GM23338 (cell line): ENCODE data around the gene LPIN1. TPM values are rescaled to one million over a fixed set of nuclear protein-coding genes. Genes with fewer than 3 reads are reported as not detected.

ENCODE experiments used
- ATAC-seq: fragments of 200-7000 bp; cut with Tn5 transposase; 3 replicates; pipeline ENCODE4 v1.9.1; 2020
- DNase-seq: peaks from one replicate; pipeline ENCODE4 v3.0.0-alpha.2; 2015; ENCODE audit warnings: low spot score
- H2AFZ ChIP-seq: fragments of 200-600 bp; sonication (generic); 2 replicates; pipeline ENCODE4 v1.8.0; 2016; ENCODE audit warnings: antibody characterized with exemption, mild to moderate bottlenecking, moderate library complexity
- H3F3A ChIP-seq: fragments of 200-600 bp; sonication (generic); replicated peaks from 2 replicates; pipeline ENCODE4 v1.8.0; 2017; ENCODE audit warnings: antibody characterized with exemption, mixed run types, low read depth
- H3K27ac ChIP-seq: fragments of 200-600 bp; sonication (generic); 2 replicates; pipeline ENCODE4 v1.6.1; 2016; ENCODE audit warnings: low read depth
- H3K27me3 ChIP-seq: fragments of 200-600 bp; sonication (generic); 2 replicates; pipeline ENCODE4 v1.8.0; 2016; ENCODE audit warnings: mild to moderate bottlenecking, mixed run types, moderate library complexity; ENCODE audit not compliant: insufficient read depth
- H3K36me3 ChIP-seq: fragments of 200-600 bp; sonication (generic); 2 replicates; pipeline ENCODE4 v1.8.0; 2016; ENCODE audit warnings: mild to moderate bottlenecking; ENCODE audit not compliant: insufficient read depth
- H3K4me1 ChIP-seq: fragments of 200-600 bp; sonication (generic); 2 replicates; pipeline ENCODE4 v1.8.0; 2016; ENCODE audit warnings: mild to moderate bottlenecking, moderate library complexity; ENCODE audit not compliant: insufficient read depth
- H3K4me2 ChIP-seq: fragments of 200-600 bp; sonication (generic); 2 replicates; pipeline ENCODE4 v1.7.1; 2017; ENCODE audit warnings: mixed run types
- H3K4me3 ChIP-seq: fragments of 200-600 bp; sonication (generic); 2 replicates; pipeline ENCODE4 v1.6.1; 2016; ENCODE audit warnings: mixed run types
- H3K79me2 ChIP-seq: fragments of 200-600 bp; sonication (generic); replicated peaks from 2 replicates; pipeline ENCODE4 v1.8.0; 2017; ENCODE audit warnings: mild to moderate bottlenecking; ENCODE audit not compliant: insufficient read depth
- H3K9me2 ChIP-seq: fragments of 200-600 bp; sonication (generic); 2 replicates; pipeline ENCODE4 v1.8.0; 2017; ENCODE audit not compliant: insufficient read depth
- H4K20me1 ChIP-seq: fragments of 200-600 bp; sonication (generic); replicated peaks from 2 replicates; pipeline ENCODE4 v1.8.0; 2017; ENCODE audit warnings: mild to moderate bottlenecking; ENCODE audit not compliant: insufficient read depth
- H3K27ac Mint-ChIP-seq: 2 replicates; pipeline ENCODE4 v1.8.0; 2020; ENCODE audit warnings: inconsistent platforms, mild to moderate bottlenecking, moderate library complexity, mixed read lengths
- H3K27me3 Mint-ChIP-seq: 3 replicates; pipeline ENCODE4 v1.8.0; 2022; ENCODE audit warnings: low read depth, mild to moderate bottlenecking, moderate library complexity, mixed read lengths, inconsistent platforms; ENCODE audit not compliant: insufficient read depth, poor library complexity
- H3K36me3 Mint-ChIP-seq: 3 replicates; pipeline ENCODE4 v1.8.0; 2021; ENCODE audit warnings: low read depth, mild to moderate bottlenecking, inconsistent platforms, moderate library complexity, mixed read lengths
- H3K4me1 Mint-ChIP-seq: 3 replicates; pipeline ENCODE4 v1.8.0; 2020; ENCODE audit warnings: mild to moderate bottlenecking, inconsistent platforms, mixed read lengths
- H3K4me3 Mint-ChIP-seq: 3 replicates; pipeline ENCODE4 v1.8.0; 2021; ENCODE audit warnings: moderate library complexity, mild to moderate bottlenecking, inconsistent platforms, mixed read lengths
- H3K9me3 Mint-ChIP-seq: 3 replicates; pipeline ENCODE4 v1.8.0; 2020; ENCODE audit warnings: moderate library complexity, mild to moderate bottlenecking, inconsistent platforms, mixed read lengths
- CTCF ChIP-seq, 2 experiments: fragments of 200-600 bp in 1 of 2; sonication (generic) in 1 of 2; conservative IDR thresholded peaks; 2 replicates each; pipeline versions ENCODE4 v1.5.1 to v1.6.1; 2016 to 2017; ENCODE audit warnings: antibody characterized with exemption in 2 of 2, low read depth in 2 of 2, mild to moderate bottlenecking in 2 of 2, moderate library complexity in 1 of 2
- ETS1 ChIP-seq: IDR thresholded peaks from 2 replicates; pipeline ENCODE4 v1.6.1; 2016; ENCODE audit warnings: antibody characterized with exemption
- EZH2 ChIP-seq: fragments of 200-600 bp; sonication (generic); IDR thresholded peaks from one replicate; pipeline ENCODE4 v1.8.0; 2017; ENCODE audit warnings: antibody characterized with exemption, mild to moderate bottlenecking, low read depth; ENCODE audit not compliant: unreplicated experiment
- EZH2phosphoT487 ChIP-seq: fragments of 200-600 bp; sonication (generic); IDR thresholded peaks from one replicate; pipeline ENCODE4 v1.8.1; 2018; ENCODE audit warnings: antibody characterized with exemption; ENCODE audit not compliant: unreplicated experiment
- JUNB ChIP-seq: IDR thresholded peaks from one replicate; pipeline ENCODE4 v1.6.1; 2016; ENCODE audit warnings: antibody characterized with exemption; ENCODE audit not compliant: unreplicated experiment
- NANOG ChIP-seq: IDR thresholded peaks from 2 replicates; pipeline ENCODE4 v1.6.1; 2016; ENCODE audit warnings: antibody characterized with exemption, borderline replicate concordance
- POLR2AphosphoS5 ChIP-seq: IDR thresholded peaks from 2 replicates; pipeline ENCODE4 v1.6.1; 2016; ENCODE audit warnings: antibody characterized with exemption, low read depth
- REST ChIP-seq: IDR thresholded peaks from one replicate; pipeline ENCODE4 v1.6.1; 2018; ENCODE audit warnings: antibody characterized with exemption; ENCODE audit not compliant: unreplicated experiment
- STAT1 ChIP-seq: IDR thresholded peaks from one replicate; pipeline ENCODE4 v1.6.1; 2016; ENCODE audit warnings: antibody characterized with exemption; ENCODE audit not compliant: unreplicated experiment
- ZNF331 ChIP-seq: fragments of 250-450 bp; sonication (Bioruptor Pico); IDR thresholded peaks from 2 replicates; pipeline ENCODE4 v1.5.0; 2020; ENCODE audit warnings: low read depth, mild to moderate bottlenecking, moderate library complexity
- ZNF462 ChIP-seq: fragments of 250-450 bp; sonication (Bioruptor Pico); IDR thresholded peaks from 2 replicates; pipeline ENCODE4 v1.5.0; 2020; ENCODE audit warnings: mild to moderate bottlenecking, moderate library complexity
- polyA plus RNA-seq: library from polyadenylated mRNA; unstranded; fragments of >200 nt; fragmentation: Nextera tagmentation; extraction: Ambion mirVana; gene quantifications from 2 replicates; pipeline ENCODE4 v1.2.1, GENCODE V29; 2016
- total RNA-seq: library from RNA; depleted of rRNA; stranded (reverse); fragments of >200 nt; shearing (Covaris generic); gene quantifications from 2 replicates; pipeline ENCODE4 v1.2.3, GENCODE V29; 2014

LPIN1 gene
- total and polyA plus RNA-seq, 2 experiments from 2014 or later: 4.4 to 9.5 TPM

GRCh38 chr2:11827547-11827946 is 81.1 kb downstream of the LPIN1 start:
- Histone ChIP-seq H3K36me3 (no peaks in the 10 kb centered on the region; the same call in 1 of the 2 replicates), H3F3A (peaks cover 5% of the 10 kb centered on the region; the same call in 1 of the 2 replicates), H2AFZ (no peak overlapping the region), H3K27ac (no peak overlapping the region), H4K20me1 (no peaks in the 10 kb centered on the region), H3K4me1 (peaks cover 21% of the 10 kb centered on the region), H3K4me2 (no peak overlapping the region), H3K27me3 (no peaks in the 10 kb centered on the region), H3K4me3 (no peak overlapping the region), H3K79me2 (no peaks in the 10 kb centered on the region), H3K9me2 (no peaks in the 10 kb centered on the region)
- H3K9me3 Mint-ChIP-seq: no peaks in the 10 kb centered on the region
- ATAC-seq (no peak), DNase-seq (no peak)
- peaks cover 3% of the 10 kb centered on the region for H3K27me3 Mint-ChIP-seq
- H3K27ac Mint-ChIP-seq: no peak overlapping the region; the same call in 1 of the 2 replicates
- H3K4me1 Mint-ChIP-seq: peaks cover 36% of the 10 kb centered on the region
- no peak overlapping the region for H3K4me3 Mint-ChIP-seq
- H3K36me3 Mint-ChIP-seq: peaks cover 8% of the 10 kb centered on the region; the same call in 2 of the 3 replicates
- no peak for TF ChIP-seq ETS1
- no peak for TF ChIP-seq EZH2phosphoT487
- no peak for TF ChIP-seq ZNF462
- TF ChIP-seq NANOG: no peak
- TF ChIP-seq STAT1: no peak
- TF ChIP-seq ZNF331 (CRISPR knock-in tag): no peak
- TF ChIP-seq REST: no peak
- TF ChIP-seq JUNB: no peak
- TF ChIP-seq CTCF (conservative IDR thresholded peaks at IDR 0.05; ENCODE audit: low read depth in 2 of 2): no peak
- no peak for TF ChIP-seq POLR2AphosphoS5
- no peak for TF ChIP-seq EZH2
